Right kidney (tissue), 1 donor: ENCODE results near the gene KCNMA1.
A peak's percentile ranks its signal among the peaks of the same experiment; 100 is the strongest.

ENCODE experiments used
- DNase-seq: peaks from one replicate; pipeline ENCODE4 v3.0.0-alpha.2; 2016

The KCNMA1 gene

DNA sequence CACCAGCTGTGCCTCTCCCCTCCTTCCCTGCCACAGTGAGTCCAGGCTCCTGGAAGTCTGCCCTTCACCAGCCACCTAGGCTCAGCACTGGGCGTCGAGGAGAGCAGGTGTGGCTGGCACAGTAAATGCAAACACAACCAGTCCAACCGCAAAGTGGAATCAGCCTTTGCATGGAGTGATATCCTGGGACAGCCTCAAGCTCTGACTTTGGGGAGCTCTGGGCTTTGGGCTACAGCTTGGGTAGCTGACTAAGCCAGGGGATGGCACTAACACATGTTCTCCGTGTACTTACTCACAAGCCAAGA lies 312.4 kb downstream of the KCNMA1 start:
- DNase-seq: no peak

DNA sequence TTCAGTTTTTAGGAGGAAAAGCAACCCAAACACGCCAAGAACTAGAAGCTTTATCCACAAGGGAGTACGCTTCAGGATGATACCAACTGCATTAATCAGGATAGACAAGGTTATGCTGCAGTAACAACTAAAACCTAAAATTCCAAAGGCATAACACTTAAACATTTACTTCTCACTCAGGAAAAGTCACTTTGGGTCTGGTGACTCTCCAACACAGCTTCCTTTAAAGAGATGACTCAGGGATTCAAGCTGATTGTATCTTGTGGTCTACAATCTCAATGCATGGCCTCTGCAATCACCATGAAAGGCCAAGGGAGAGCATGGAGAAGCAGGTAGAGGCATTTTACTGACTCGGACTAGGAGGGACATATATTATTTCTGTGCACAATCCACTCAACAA lies 315.8 kb downstream of the KCNMA1 start:
- no peak for DNase-seq

DNA sequence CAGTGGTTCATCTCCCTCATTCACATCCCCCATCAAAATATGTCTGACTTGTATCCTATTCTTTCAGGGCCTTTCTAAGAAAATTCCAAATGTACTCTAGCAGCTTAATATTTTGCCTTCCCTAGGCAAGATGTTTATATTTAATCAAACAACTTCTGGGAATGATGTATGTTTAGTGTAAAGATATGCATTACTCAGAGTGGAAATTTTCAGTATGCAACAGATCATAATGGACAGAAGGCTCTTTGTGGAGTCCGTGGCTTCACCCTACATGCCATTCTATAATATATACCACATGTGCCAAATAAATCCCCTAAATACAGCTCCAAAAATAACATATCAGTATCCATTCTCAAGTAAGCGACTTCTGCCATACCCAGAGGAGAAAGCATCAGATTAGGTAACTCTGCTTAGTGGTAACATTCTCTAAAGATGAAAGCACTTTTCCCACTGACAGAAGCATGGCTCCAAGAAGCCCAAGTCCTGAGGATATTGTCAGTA lies 316.6 kb downstream of the KCNMA1 start:
- no peak for DNase-seq

DNA sequence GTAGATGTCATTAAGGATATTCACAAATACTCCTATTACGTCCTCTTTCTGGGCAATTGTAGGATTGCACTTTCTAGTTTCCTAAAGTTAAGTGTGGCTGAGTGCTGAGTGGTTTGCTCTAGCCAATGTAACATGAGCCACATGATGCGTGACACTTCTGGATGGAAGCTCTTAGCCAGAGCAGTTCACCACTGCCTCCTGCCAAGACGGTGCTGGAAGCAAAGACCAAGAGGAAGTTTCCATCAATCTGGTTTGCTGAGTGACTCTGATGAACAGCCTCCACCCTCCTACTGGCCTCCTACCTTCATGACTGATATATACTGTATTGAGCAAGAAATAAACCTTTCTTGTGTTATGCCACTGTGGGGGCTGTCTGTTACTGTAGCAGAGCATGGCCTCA lies 318.1 kb downstream of the KCNMA1 start:
- DNase-seq: no peak

DNA sequence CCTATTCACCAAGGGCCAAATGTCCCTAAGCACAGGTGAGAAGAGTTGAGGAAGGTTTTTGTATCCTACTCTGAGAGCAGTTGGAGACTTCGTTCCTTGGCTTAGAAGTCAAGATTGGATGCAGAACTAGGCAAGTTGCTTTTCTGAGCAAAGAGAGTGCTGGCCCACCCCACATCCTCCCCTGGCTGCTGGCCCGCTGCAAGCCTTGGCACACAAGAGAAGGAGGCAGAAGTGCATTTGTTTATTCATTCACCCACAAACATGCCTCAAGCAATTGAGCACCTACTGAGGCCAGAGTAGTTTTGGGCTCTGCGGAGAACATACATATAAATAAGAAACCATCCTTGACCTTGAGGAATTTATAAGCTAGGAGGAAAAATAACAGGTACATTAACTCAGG lies 318.9 kb downstream of the KCNMA1 start:
- no peak for DNase-seq

DNA sequence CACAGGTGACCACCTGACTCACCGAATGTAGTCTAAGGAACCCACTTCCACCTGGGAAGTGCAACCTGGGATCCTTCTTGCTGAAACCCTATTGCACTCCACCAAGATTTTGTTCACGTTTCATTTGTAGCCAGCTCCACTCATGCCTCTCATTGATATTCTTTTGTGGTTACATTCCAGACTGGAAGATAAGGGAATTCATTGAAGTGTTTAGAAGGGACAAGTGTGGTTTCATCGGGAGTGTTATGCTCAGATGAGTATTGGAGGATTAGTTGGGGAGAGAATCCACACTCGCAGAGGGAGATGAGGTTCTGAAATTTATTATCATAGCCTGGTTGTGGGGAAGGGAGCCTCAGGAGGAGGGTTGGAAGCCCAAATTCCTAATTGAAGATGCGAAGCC lies 320.4 kb downstream of the KCNMA1 start:
- DNase-seq: no peak

DNA sequence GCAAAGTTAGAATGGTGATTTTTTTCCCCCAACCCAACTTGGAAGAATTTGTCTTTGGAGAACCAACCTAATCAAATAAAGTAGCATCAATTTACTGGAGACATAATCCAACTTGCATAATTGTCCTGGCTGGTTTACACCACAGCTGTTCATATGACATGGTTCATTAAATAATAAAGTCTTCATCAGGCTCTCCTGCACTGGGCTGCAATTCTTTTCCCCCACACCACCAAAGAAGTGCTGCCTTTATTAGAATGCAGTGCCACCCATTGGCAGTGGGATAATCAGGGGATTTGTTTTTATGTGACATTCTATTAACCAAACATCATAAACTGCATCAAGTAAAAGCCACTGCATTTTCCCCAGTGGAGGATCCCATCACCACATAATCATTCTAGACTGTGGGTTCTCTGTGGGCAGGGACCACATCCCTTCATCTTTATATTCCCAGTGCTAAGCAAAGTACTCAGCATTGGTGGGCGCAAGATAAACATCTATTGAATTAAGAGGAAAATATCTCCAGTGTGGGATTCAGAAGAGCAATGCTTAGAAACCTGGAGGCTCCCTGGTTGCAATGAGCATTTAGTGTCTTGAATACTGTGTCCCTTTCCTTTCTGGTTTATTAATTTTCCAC lies 322.0 kb downstream of the KCNMA1 start:
- no peak for DNase-seq

DNA sequence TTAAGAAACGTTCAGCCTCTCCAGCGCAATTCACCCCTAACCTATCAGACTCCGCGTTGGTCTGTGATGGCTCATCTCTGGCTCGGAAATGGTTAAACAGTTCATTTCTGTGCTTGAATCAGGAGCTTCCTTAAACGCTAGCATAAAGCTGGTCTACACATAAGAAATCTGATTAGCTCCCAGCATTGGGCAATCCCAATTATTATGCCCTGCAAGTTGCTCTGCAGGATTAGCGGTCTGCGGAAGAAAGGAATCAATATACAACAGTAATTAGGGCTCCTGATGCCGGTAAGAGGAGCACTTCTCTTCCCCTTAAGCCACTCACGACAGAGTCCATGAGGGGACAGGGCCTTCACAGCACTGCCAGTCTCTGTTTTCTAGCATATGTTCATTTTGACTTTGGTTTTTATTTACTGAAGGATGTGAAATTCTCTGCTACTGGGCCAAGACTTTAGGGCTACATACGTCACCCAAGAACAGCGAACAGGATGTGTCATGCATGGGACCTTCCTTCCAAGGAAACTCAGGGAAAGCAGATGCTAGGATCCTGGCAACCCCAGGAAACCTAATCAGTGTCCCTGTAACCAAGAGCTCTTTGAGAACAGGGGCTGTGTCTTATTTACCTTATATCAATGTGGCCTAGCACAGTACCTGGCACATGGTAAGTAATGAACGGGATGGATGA lies 324.4 kb downstream of the KCNMA1 start:
- no peak for DNase-seq

DNA sequence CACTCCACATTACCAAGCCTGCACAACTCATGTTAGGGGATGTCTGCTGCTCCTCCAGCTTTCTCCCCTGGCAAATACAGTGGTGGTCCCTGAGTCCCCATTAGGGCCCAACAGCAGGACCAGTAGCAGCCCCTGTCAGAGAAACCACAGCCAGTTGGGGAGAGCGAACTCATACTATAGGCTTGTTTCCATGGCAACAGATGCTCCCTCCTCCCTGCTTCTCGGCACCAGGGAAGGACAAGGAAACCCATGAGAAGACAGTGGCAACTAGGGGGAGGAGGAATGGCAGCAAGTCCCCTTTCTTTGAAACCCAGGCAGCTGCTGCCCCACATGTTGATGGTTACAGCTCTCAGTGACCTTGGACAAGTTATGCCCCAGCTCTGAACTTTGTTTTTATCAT lies 326.4 kb downstream of the KCNMA1 start:
- no peak for DNase-seq

DNA sequence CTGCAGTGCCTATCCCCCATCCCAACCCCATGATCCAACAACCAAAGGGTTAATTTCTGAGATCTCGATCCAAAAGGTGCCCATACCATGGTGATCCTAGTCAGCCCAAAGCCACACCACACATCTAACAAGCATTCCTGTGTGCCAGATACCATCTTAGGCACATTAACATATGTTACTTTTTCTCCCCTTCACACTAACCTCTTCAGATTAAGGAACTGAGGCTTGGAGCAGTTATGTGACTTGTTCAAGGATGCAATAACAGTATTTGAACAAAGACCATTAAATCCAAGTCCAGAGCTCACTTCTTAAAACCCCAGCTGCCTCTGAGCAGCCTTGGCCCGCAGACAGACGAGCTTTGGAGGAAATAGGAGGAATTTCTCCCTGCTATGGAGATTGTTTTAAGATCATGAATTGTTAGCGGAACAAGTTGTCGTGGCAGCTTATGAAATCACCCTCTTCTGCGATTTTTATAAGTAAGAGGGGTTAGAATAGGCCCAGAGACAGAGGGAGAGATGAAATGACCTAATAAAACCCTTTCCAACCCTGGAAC lies 327.2 kb downstream of the KCNMA1 start:
- no peak for DNase-seq

DNA sequence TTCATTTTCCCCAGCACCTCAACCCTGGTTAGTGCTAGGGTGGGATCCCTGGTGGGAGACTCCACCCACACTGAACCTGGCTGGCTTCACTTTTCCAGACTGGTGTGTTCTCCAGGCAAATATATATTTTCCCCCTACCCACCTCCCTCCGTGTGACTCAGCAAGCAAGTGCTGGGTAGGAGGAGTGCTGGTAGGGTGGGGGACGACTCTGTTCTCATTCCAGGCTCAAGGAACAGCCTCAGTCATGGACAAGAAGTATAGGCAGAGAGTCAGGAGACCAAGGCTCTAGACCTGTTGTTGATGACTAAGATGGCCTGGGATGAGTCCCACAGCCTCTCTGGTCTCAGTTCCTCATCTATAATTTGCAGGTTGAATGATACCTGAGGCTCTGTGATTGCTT lies 328.1 kb downstream of the KCNMA1 start:
- DNase-seq: no peak

DNA sequence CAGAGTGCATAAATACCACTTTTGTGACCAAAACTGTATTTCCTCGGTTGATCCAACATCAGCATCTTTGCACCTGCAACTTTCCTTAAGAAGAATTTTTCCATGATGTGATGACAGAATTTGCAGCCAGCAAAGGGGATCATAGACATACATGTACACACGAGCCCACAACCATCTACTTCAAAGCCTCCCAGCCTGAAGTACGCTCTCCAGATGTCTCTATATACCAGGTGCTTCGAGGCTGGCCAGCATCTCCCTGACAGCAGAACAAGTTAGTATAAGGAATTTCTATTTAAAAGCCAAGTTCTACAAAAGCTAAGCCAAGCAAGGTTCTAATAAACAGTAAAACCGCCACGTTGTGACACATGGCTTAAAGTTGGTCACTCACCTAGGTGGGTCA lies 328.5 kb downstream of the KCNMA1 start:
- DNase-seq: no peak

DNA sequence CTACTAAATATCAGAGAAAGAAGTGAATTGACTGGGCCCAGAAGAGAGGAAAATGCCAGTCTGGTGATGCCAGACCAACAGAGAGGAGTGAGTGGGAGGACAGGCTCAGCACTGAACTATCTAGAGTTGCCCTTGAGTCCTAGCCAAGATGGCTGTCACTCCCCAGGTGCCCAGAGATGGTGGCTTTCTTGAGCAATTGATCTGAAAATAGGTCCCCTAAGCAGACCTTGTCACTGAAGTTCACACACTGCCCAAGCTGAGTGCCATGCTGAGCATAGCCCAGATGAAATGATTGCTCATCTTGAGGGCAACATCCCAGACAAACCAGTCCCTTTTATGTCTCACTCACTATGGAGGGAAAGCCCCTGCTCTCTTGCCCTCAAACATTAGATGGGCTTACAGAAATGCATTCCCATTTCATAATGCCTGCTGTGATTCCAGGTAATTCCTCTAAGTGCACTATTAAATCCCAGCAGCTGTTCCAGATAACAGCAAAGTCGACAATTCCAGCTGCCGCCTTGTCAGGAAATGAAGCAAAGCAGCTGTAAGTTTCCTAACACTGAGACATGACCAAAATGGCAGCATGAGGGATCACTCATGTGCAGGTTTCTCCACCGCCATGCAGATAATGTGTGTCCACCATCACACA lies 329.4 kb downstream of the KCNMA1 start:
- peak; percentile 7 for DNase-seq

DNA sequence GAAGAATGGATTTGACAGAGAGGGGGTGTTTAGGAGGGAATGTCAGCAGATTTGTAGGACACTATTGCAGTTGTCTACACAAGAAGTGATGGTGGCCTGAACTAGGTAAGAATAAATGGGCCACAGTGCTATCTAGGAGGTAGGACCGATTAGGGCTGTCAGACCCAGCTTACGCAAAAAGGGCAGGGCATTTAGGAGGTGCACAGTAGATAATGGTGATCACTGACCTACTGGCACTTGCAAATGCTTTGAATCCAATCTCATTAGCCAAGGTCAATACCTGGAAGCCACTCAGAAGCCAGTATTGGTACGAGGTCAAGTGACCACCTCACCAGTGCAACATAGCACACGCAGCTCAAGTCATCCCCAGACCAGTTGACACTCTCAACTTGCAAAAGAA lies 330.9 kb downstream of the KCNMA1 start:
- no peak for DNase-seq

DNA sequence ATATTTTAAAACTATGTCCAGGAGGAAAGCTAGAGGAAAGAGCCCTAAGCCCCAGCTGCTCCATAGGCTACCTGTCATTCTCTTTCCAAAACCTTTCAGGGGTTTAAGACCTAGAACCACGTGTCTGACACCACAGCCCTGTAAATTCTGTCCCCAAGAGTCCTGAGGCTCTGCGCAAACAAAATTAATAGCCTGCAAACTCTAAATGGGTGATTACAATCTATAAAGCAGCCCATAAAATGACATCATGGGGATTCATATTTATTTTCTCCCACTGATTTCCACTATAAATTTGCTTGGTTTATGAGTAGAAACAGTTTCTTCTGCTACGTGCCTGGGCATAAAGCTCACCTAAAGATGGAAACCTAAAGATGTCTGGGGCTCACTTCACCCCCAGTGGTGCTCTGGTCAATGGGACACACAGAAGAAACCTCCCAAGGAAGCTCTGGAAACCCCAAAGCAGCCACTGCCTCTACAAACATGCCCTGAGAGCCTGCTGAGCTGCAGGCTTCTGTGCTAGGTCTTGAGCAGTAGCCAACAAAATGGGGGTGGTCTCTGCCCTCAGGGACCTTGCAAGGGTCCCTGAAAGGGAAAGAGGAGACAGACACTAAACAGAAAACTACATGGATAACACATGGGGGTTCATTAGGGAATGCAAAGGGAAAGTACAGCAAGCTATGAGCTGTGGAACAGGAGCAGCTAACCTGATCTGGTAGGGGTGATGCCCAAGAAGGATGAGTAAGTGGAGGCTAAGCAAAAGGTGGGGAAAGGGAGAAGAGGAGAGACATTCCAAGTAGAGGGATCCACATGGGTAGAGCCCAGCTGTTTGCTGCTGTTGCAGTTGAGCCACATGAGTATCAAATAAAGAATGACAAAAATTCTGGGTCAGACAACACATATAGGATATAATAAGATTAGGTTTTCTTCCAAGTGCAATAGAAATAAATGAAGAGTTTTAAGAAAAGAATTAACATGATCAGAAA lies 331.7 kb downstream of the KCNMA1 start:
- peak; percentile 8 for DNase-seq

DNA sequence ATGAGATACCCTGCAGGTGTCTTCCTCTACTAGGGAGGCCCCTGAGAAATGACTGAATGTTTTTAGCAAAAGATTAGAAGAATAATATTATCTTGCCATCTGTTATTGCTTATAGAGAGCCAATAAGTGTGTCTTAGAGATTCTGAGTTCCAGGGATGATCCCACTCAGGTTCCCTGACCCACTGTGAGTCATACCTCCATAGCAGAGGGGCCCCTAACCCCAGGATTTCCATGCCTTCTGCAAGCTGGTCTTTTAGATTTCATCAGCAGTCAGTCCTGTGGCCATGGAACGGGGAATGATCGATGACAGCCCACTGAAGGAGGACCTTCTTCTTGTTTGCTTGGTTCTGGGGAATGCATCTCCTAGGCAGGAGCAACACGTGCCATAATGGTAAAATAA lies 333.4 kb downstream of the KCNMA1 start:
- DNase-seq: no peak

DNA sequence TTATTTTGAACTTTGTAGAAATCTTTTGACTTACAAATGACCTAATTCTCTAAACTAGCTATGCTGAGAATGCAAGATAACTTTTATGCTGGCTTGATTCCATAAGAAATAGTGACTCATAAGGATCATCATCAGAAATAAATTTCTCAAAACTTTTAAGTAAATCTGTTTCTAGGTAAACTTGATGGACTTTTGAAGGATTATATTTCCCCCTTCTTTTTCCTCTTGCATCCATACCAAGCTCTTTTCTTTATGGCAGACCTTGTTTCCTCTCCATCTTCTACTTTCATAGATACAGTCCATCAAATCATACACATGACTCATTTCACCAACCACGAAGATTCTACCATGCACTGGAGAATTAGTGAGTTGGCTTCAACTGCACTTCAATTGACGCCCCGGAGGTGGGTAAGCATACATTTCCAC lies 336.3 kb downstream of the KCNMA1 start:
- no peak for DNase-seq

DNA sequence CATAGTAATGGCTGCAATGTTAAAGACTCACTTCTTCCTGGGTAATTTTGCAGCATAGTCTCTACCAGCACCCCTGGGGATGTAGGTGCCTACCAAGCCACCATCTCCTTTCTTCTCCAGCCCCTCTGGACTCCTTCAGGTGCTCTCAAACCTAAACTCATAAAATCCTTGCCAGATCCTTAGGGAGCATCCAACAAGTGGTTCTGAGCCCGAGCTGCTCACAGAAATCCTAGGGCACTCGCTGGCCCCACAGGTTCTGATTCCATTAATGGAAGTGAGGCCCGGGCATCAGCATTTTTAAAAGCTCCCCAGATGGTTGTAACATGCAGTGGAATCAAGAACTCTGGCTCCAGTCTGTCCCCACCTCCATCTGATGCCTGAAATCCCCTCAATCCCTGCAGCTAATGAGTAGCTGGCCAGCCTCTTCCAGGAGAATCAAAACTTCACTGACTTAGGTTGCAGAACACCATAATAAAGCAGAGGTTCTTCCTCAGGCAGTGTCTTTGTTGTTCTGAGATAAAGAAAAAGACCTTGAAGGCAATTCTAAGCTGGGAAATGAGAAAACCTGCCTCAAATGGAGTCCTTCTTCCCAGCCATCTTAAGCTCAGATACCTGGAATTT lies 336.8 kb downstream of the KCNMA1 start:
- no peak for DNase-seq

DNA sequence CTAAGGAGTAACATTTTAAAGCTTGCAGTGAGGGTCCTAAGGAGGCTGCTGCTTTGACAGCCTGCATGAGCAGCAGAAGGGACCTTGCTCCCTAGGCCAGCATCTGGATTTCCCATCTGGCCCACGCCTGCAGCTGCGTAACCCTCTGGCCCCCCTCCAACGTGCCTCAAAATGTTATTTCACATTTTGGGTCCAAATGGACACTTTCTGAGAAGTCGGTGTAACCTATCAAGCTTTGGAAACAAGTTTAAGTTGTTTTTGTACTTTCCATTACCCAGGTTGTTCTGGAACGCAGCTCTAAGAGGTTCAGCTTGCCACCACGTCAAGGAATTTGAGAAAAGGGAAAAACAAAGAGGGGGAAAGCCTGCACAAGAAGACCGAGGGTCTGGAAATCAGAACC lies 338.3 kb downstream of the KCNMA1 start:
- DNase-seq: no peak

DNA sequence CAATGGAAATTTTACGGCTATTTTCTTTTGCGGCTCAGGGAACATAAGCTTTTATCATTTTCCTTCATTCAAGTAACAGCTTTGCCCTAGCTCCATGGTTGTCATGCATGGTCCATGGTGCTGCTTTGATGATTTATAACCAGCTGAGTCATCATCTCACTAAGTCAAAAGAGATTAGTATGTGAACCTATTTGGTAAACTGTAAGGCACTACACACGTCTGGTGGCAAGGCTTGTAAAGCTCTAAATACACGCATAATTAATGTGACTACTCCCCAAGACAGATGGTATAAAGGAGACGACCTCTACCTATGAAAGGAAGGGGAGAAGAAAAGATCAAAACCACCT lies 340.2 kb downstream of the KCNMA1 start:
- no peak for DNase-seq

DNA sequence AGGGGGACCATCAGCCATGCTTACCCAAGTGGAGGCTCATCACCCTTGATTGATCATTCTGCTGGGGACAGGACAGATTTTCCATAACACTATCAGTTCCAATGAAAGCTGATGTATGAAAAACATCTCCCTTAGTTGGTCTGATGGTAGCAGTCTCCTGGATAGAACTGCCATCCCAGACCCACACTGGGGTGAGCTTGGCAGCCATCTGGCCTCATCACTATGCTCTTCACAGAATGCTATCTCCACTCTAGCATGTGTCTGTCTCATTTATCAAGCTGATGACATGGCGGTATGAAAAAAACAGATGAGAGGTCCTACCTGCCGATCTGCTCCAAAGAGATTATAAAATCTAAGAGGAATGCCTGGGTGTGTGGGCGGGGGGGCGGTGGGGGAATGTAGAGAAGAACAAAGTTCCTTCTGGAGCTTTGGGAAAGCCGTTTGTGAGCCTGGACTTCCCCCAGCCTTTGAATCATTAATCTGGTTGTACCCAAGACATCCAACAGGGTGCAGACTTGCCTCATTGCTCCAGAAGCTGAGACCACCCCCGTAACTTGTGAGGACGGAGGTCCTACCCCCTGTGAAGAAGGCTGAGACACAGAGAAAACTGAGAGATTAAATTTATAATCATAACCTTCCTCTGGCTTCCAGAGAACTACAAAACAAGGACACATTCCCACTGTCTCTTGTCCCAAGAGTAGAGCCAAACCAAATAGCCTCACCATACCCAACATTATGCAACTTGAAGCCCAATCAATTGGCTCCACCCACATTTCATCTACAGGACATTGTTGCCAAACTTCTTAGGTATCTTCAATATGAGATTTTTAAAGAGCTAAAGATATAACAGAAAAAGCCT lies 340.8 kb downstream of the KCNMA1 start:
- no peak for DNase-seq
